Memory B cell (primary cell): ENCODE data around the gene LIMK1.
"Not testable (repeated sequence)": the region's sequence is repeated elsewhere in the genome, so short reads cannot be mapped to it uniquely, and the experiment has no call there.

Source experiments
- ATAC-seq: fragments of 150-1000 bp; cut with Tn5 transposase; 2 replicates; pipeline ENCODE4 v1.10.0; 2021; ENCODE audit warnings: low read depth, mild to moderate bottlenecking, moderate library complexity
- DNase-seq, 2 donors: peaks; one replicate each; pipeline ENCODE4 v3.0.0; 2022; ENCODE audit warnings: low spot score in 2 of 2
- H3K27ac Mint-ChIP-seq: one replicate; pipeline ENCODE4 v1.8.0; 2022; ENCODE audit warnings: mild to moderate bottlenecking, moderate library complexity, mixed read lengths
- H3K27me3 Mint-ChIP-seq: one replicate; pipeline ENCODE4 v1.8.0; 2022; ENCODE audit warnings: mixed read lengths
- H3K36me3 Mint-ChIP-seq: one replicate; pipeline ENCODE4 v1.8.0; 2022; ENCODE audit warnings: mild to moderate bottlenecking, mixed read lengths
- H3K4me1 Mint-ChIP-seq: one replicate; pipeline ENCODE4 v1.8.0; 2022; ENCODE audit warnings: mixed read lengths
- H3K4me3 Mint-ChIP-seq: one replicate; pipeline ENCODE4 v1.8.0; 2022; ENCODE audit warnings: mild to moderate bottlenecking, moderate library complexity, mixed read lengths
- H3K9me3 Mint-ChIP-seq: one replicate; pipeline ENCODE4 v1.8.0; 2022; ENCODE audit warnings: mixed read lengths

LIMK1 gene

GRCh38 chr7:74141705-74142104, 58.1 kb downstream of the LIMK1 start:
- DNase-seq (no peak), ATAC-seq (no peak)
- Mint-ChIP-seq H3K4me1 (peaks cover 5% of the 10 kb centered on the region), H3K27ac (no peak overlapping the region), H3K36me3 (peaks cover 11% of the 10 kb centered on the region), H3K4me3 (no peak overlapping the region), H3K9me3 (peaks cover 7% of the 10 kb centered on the region), H3K27me3 (peaks cover 7% of the 10 kb centered on the region)

- no peak for DNase-seq
- Mint-ChIP-seq H3K9me3 (peaks cover 7% of the 10 kb centered on the region), H3K27me3 (peaks cover 7% of the 10 kb centered on the region), H3K4me3 (no peak overlapping the region), H3K36me3 (peaks cover 11% of the 10 kb centered on the region), H3K4me1 (peaks cover 3% of the 10 kb centered on the region), H3K27ac (no peak overlapping the region)
- no peak for ATAC-seq
These were observed 59.8 kb downstream of the LIMK1 start for GRCh38 chr7:74143383-74143782.

- H3K9me3 Mint-ChIP-seq: peaks cover 7% of the 10 kb centered on the region
- H3K27ac Mint-ChIP-seq: no peak overlapping the region
- no peak overlapping the region for H3K4me3 Mint-ChIP-seq
- H3K27me3 Mint-ChIP-seq: peaks cover 7% of the 10 kb centered on the region
- DNase-seq (no peak), ATAC-seq (no peak)
- H3K36me3 Mint-ChIP-seq: peaks cover 11% of the 10 kb centered on the region
- H3K4me1 Mint-ChIP-seq: no peaks in the 10 kb centered on the region
These were observed 64.9 kb downstream of the LIMK1 start for GRCh38 chr7:74148491-74148890.

GRCh38 chr7:74149071-74149470, 65.5 kb downstream of the LIMK1 start:
- H3K4me1 Mint-ChIP-seq: no peaks in the 10 kb centered on the region
- no peak for ATAC-seq
- H3K4me3 Mint-ChIP-seq: no peak overlapping the region
- H3K9me3 Mint-ChIP-seq: peaks cover 7% of the 10 kb centered on the region
- H3K27ac Mint-ChIP-seq: no peak overlapping the region
- peaks cover 8% of the 10 kb centered on the region for H3K27me3 Mint-ChIP-seq
- peaks cover 9% of the 10 kb centered on the region for H3K36me3 Mint-ChIP-seq
- DNase-seq: no peak

GRCh38 chr7:74149603-74150002, 66.0 kb downstream of the LIMK1 start:
- H3K27me3 Mint-ChIP-seq: peaks cover 7% of the 10 kb centered on the region
- no peak for ATAC-seq
- no peaks in the 10 kb centered on the region for H3K4me1 Mint-ChIP-seq
- H3K27ac Mint-ChIP-seq: no peak overlapping the region
- peaks cover 7% of the 10 kb centered on the region for H3K9me3 Mint-ChIP-seq
- DNase-seq: no peak
- H3K4me3 Mint-ChIP-seq: no peak overlapping the region
- peaks cover 9% of the 10 kb centered on the region for H3K36me3 Mint-ChIP-seq

- Mint-ChIP-seq H3K4me1 (no peaks in the 10 kb centered on the region), H3K36me3 (no peaks in the 10 kb centered on the region), H3K9me3 (no peaks in the 10 kb centered on the region), H3K27me3 (peaks cover 5% of the 10 kb centered on the region), H3K27ac (no peak overlapping the region), H3K4me3 (no peak overlapping the region)
- ATAC-seq (no peak), DNase-seq (no peak)
These were observed 70.1 kb downstream of the LIMK1 start for GRCh38 chr7:74153736-74154135.

GRCh38 chr7:74155810-74156395, 72.3 kb downstream of the LIMK1 start:
- Mint-ChIP-seq H3K27ac (no peak overlapping the region), H3K27me3 (peaks cover 8% of the 10 kb centered on the region)

GRCh38 chr7:74157605-74158004, 74.0 kb downstream of the LIMK1 start:
- Mint-ChIP-seq H3K27ac (no peak overlapping the region), H3K36me3 (no peaks in the 10 kb centered on the region), H3K27me3 (peaks cover 5% of the 10 kb centered on the region), H3K9me3 (no peaks in the 10 kb centered on the region), H3K4me1 (no peaks in the 10 kb centered on the region), H3K4me3 (no peak overlapping the region)
- DNase-seq (no peak), ATAC-seq (no peak)

More at GRCh38 chr7:74155810-74156395, 72.3 kb downstream of the LIMK1 start:
- ATAC-seq: no peak
- Mint-ChIP-seq H3K9me3 (no peaks in the 10 kb centered on the region), H3K4me1 (no peaks in the 10 kb centered on the region), H3K4me3 (no peak overlapping the region), H3K36me3 (no peaks in the 10 kb centered on the region)
- DNase-seq: no peak

- H3K4me3 Mint-ChIP-seq: no peak overlapping the region
- ATAC-seq (no peak), DNase-seq (no peak)
- H3K4me1 Mint-ChIP-seq: no peaks in the 10 kb centered on the region
- peaks cover 1% of the 10 kb centered on the region for H3K9me3 Mint-ChIP-seq
- no peak overlapping the region for H3K27ac Mint-ChIP-seq
- H3K36me3 Mint-ChIP-seq: peaks cover 2% of the 10 kb centered on the region
- H3K27me3 Mint-ChIP-seq: no peaks in the 10 kb centered on the region
These were observed 81.4 kb downstream of the LIMK1 start for GRCh38 chr7:74164985-74165456.

GRCh38 chr7:74165867-74166593, 82.4 kb downstream of the LIMK1 start:
- H3K36me3 Mint-ChIP-seq: peaks cover 2% of the 10 kb centered on the region
- DNase-seq: no peak
- no peaks in the 10 kb centered on the region for H3K4me1 Mint-ChIP-seq
- peaks cover 1% of the 10 kb centered on the region for H3K9me3 Mint-ChIP-seq
- H3K4me3 Mint-ChIP-seq: no peak overlapping the region
- H3K27ac Mint-ChIP-seq: no peak overlapping the region
- H3K27me3 Mint-ChIP-seq: no peaks in the 10 kb centered on the region
- ATAC-seq: no peak

- not testable (repeated sequence) for H3K27me3 Mint-ChIP-seq, H3K9me3 Mint-ChIP-seq, H3K4me1 Mint-ChIP-seq, H3K36me3 Mint-ChIP-seq, H3K4me3 Mint-ChIP-seq, ATAC-seq, H3K27ac Mint-ChIP-seq, DNase-seq
These were observed 83.7 kb downstream of the LIMK1 start for GRCh38 chr7:74167324-74167723.
